ENCODE measurements around the gene B3GAT3.

Gene B3GAT3

GRCh38 chr11:62621567-62622470 lies at the start of gene B3GAT3 (continued):
- TF ChIP-seq ZNF518A (tag by site-specific recombination; conservative IDR thresholded peaks at IDR 0.05; ENCODE audit: low read depth) (peak; percentile 93), EGR2 (tag by site-specific recombination; IDR thresholded peaks at IDR 0.05; ENCODE audit: low read depth) (peak; percentile 38; the same call in 1 of the 2 replicates), PRDM10 (tag by site-specific recombination; IDR thresholded peaks at IDR 0.05) (peak; percentile 32; the same call in 1 of the 2 replicates), ZNF530 (tag by site-specific recombination; IDR thresholded peaks at IDR 0.05; ENCODE audit: low read depth) (no peak), ZBTB10 (tag by site-specific recombination; IDR thresholded peaks at IDR 0.05) (0 out of 2 replicates have a peak, but pooled peaks have one; percentile 38), PATZ1 (tag by site-specific recombination; IDR thresholded peaks at IDR 0.05) (peak; percentile 76), BCL11B (tag by site-specific recombination; IDR thresholded peaks at IDR 0.05; ENCODE audit: low read depth) (peak; percentile 91), ZBTB21 (tag by site-specific recombination; IDR thresholded peaks at IDR 0.05) (peak; percentile 93), ZFP69B (tag by site-specific recombination; IDR thresholded peaks at IDR 0.05) (0 out of 2 replicates have a peak, but pooled peaks have one; percentile 28), SP3 (tag by site-specific recombination; IDR thresholded peaks at IDR 0.05) (peak; percentile 93), ZBTB26 (tag by site-specific recombination; optimal IDR thresholded peaks at IDR 0.05) (peak; percentile 87), ZNF223 (tag by site-specific recombination; IDR thresholded peaks at IDR 0.05) (no peak), ZXDB (tag by site-specific recombination; IDR thresholded peaks at IDR 0.05) (peak; percentile 57), ZNF473 (tag by site-specific recombination; IDR thresholded peaks at IDR 0.05) (no peak), KLF10 (tag by site-specific recombination; IDR thresholded peaks at IDR 0.05) (peak; percentile 92), ZNF580 (tag by site-specific recombination; IDR thresholded peaks at IDR 0.05) (peak; percentile 98), KLF16 (tag by site-specific recombination; IDR thresholded peaks at IDR 0.05) (peak; percentile 65; the same call in 1 of the 2 replicates), ZNF561 (tag by site-specific recombination; IDR thresholded peaks at IDR 0.05; ENCODE audit: borderline replicate concordance) (peak; percentile 74; the same call in 1 of the 2 replicates), TRIM28 (IDR thresholded peaks at IDR 0.05; ENCODE audit: borderline replicate concordance, low read length) (no peak), WT1 (tag by site-specific recombination; IDR thresholded peaks at IDR 0.05) (peak; percentile 76), PBX3 (CRISPR knock-in tag; IDR thresholded peaks at IDR 0.05) (0 out of 2 replicates have a peak, but pooled peaks have one; percentile 65)
